22Rv1 (cell line): ENCODE measurements around the gene DMD.
"Not testable (repeated sequence)": the region's sequence is repeated elsewhere in the genome, so short reads cannot be mapped to it uniquely, and the experiment has no call there.

Experiments
- CTCF ChIP-seq: fragments of 450-650 bp; IDR thresholded peaks from 2 replicates; pipeline ENCODE4 v1.5.1; 2017; ENCODE audit warnings: mild to moderate bottlenecking
- ZFX ChIP-seq: fragments of 450-650 bp; IDR thresholded peaks from 2 replicates; pipeline ENCODE4 v1.6.1; 2017; ENCODE audit warnings: antibody characterized with exemption, borderline replicate concordance

GRCh38 chrX:31377821-31378220 is 1833.5 kb downstream of the DMD start:
- TF ChIP-seq CTCF, ZFX: not testable (repeated sequence)
